ENCODE measurements around the gene SLC9C2.

SLC9C2 gene

DNA sequence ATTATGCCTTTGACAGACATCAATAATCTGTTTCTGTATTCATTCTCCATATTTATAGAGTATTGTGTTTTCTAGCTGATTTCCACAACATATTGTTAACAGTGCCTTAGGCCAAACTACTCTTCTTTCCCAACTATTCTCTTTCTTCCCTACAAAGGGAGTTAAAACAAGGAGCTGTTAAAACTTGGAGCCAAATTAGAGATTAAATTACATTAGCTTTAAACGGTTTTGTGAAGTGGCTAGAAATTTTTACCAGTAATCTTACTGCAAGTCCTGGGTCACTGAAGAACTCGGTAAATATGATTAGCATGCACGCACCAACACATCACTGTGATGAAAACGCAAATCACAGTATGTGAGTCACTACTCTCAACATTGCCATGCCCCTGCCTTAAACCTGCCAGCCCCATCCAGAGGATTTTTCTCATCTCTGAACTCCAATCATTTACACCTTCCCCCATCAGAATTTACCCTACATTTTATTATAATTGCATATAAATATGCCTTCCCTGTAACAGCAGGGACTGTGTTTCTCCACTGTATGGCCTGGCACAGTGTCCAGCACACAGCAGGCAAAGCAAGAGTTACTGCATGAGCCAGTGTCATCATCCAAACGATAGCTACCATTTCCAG, 127.2 kb downstream of the SLC9C2 start:
- TF ChIP-seq SIN3A (IDR thresholded peaks at IDR 0.05; ENCODE audit: borderline replicate concordance, insufficient read depth, low read length): no peak
- TF ChIP-seq, protein P1, sequence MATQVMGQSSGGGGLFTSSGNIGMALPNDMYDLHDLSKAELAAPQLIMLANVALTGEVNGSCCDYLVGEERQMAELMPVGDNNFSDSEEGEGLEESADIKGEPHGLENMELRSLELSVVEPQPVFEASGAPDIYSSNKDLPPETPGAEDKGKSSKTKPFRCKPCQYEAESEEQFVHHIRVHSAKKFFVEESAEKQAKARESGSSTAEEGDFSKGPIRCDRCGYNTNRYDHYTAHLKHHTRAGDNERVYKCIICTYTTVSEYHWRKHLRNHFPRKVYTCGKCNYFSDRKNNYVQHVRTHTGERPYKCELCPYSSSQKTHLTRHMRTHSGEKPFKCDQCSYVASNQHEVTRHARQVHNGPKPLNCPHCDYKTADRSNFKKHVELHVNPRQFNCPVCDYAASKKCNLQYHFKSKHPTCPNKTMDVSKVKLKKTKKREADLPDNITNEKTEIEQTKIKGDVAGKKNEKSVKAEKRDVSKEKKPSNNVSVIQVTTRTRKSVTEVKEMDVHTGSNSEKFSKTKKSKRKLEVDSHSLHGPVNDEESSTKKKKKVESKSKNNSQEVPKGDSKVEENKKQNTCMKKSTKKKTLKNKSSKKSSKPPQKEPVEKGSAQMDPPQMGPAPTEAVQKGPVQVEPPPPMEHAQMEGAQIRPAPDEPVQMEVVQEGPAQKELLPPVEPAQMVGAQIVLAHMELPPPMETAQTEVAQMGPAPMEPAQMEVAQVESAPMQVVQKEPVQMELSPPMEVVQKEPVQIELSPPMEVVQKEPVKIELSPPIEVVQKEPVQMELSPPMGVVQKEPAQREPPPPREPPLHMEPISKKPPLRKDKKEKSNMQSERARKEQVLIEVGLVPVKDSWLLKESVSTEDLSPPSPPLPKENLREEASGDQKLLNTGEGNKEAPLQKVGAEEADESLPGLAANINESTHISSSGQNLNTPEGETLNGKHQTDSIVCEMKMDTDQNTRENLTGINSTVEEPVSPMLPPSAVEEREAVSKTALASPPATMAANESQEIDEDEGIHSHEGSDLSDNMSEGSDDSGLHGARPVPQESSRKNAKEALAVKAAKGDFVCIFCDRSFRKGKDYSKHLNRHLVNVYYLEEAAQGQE (IDR thresholded peaks at IDR 0.05; ENCODE audit: insufficient read depth in 1 of 2, low read depth in 2 of 2, low read length in 2 of 2): no peak
- TF ChIP-seq FOXP2 (optimal IDR thresholded peaks at IDR 0.05; ENCODE audit: borderline replicate concordance, extremely low read depth, extremely low read length, insufficient read depth): no peak
- no peak for TF ChIP-seq TAF1 (IDR thresholded peaks at IDR 0.05; ENCODE audit: borderline replicate concordance, insufficient read depth, low read length)
- TF ChIP-seq POLR2AphosphoS5 (IDR thresholded peaks at IDR 0.05; ENCODE audit: low read depth, low read length): no peak

DNA sequence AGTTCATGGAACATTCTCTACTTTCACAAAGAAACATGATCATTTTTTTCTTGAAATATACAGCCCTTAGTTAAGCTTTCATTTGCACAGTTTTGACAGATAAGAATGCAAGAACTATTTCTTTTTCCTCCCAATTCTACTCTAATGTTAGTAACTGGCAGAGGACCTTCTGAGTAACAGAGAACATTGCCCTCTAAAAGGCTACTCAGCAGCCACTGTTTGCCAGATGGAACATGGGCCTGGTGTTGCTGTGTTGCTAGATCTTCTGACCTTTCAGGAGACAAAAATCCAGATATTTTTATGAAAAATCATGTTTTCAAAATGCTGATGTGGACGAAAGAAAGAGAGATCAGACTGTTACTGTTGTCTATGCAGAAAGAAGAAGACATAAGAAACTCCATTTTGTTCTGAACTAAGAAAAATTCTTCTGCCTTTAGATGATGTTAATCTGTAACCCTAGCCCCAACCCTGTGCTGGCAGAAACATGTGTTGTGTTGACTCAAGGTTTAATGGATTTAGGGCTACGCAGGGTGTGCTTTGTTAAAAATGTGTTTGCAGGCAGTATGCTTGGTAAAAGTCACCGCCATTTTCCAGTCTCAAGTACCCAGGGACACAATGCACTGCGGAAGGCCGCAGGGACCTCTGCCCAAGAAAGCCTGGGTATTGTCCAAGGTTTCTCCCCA, 128.6 kb downstream of the SLC9C2 start:
- no peak for TF ChIP-seq SIN3A (IDR thresholded peaks at IDR 0.05; ENCODE audit: borderline replicate concordance, insufficient read depth, low read length)

DNA sequence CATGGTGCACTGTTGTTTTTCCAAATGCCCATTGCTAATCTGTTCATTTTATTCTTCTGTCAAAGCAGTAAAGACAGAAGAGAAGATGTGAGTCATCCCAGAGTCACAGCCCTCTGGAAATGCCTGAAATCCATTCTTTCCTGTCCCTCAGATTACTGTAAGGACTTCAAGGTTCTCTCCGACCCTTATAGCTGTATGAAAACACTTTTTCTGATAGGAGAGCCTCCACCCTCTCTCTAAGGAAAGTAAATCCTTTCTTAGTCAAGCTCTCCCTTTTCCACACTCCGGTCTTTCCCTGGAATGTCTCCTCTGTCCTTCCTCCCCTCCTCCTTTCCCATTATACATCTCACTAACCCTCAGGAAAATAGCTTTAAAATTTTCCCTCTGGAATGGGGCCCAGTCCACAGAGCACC, 129.3 kb downstream of the SLC9C2 start:
- TF ChIP-seq, protein P1 (IDR thresholded peaks at IDR 0.05; ENCODE audit: insufficient read depth in 1 of 2, low read depth in 2 of 2, low read length in 2 of 2): no peak
- TF ChIP-seq TAF1 (IDR thresholded peaks at IDR 0.05; ENCODE audit: borderline replicate concordance, insufficient read depth, low read length) (no peak), FOXP2 (optimal IDR thresholded peaks at IDR 0.05; ENCODE audit: borderline replicate concordance, extremely low read depth, extremely low read length, insufficient read depth) (no peak)

DNA sequence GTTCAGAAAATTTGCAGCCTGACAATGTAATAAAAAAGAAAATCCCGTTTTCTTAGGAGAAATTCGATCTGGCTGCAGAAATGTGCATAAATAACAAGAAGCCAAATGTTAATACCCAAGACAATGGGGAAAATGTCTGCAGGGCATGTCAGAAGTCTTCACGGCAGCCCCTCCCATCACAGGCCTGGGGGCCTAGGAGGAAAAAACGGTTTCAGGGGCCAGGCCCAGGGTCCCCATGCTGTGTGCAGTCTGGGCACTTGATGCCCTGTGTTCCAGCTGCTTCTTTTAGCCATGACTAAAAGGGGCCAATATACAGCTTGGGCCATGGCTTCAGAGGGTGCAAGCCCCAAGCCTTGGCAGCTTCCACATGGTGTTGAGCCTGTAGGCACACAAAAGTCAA, 132.3 kb downstream of the SLC9C2 start:
- TF ChIP-seq, protein P1 (IDR thresholded peaks at IDR 0.05; ENCODE audit: insufficient read depth in 1 of 2, low read depth in 2 of 2, low read length in 2 of 2): no peak
- TF ChIP-seq TAF1 (IDR thresholded peaks at IDR 0.05; ENCODE audit: borderline replicate concordance, insufficient read depth, low read length) (no peak), POLR2AphosphoS5 (IDR thresholded peaks at IDR 0.05; ENCODE audit: low read depth, low read length) (no peak), SIN3A (IDR thresholded peaks at IDR 0.05; ENCODE audit: borderline replicate concordance, insufficient read depth, low read length) (no peak), FOXP2 (optimal IDR thresholded peaks at IDR 0.05; ENCODE audit: borderline replicate concordance, extremely low read depth, extremely low read length, insufficient read depth) (no peak)

DNA sequence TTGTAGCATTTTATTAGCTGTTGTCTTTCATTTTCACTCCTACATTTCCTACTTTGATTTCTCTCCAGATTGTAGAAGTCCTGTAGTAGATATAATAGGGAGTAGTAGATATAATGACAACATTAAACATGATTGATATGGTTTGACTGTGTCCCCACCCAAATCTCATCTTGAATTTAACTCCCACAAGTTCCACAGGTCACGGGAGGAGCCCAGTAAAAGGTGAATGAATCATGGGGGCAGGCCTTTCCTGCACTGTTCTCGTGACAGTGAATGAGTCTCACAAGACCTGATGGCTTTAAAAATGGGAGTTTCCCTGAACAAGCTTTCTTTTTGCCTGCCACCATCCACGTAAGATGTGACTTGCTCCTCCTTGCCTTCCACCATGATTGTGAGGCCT, 133.2 kb downstream of the SLC9C2 start:
- no peak for TF ChIP-seq POLR2AphosphoS5 (IDR thresholded peaks at IDR 0.05; ENCODE audit: low read depth, low read length)
- no peak for TF ChIP-seq SIN3A (IDR thresholded peaks at IDR 0.05; ENCODE audit: borderline replicate concordance, insufficient read depth, low read length)
- no peak for TF ChIP-seq FOXP2 (optimal IDR thresholded peaks at IDR 0.05; ENCODE audit: borderline replicate concordance, extremely low read depth, extremely low read length, insufficient read depth)
- no peak for TF ChIP-seq TAF1 (IDR thresholded peaks at IDR 0.05; ENCODE audit: borderline replicate concordance, insufficient read depth, low read length)
- TF ChIP-seq, protein P1 (IDR thresholded peaks at IDR 0.05; ENCODE audit: insufficient read depth in 1 of 2, low read depth in 2 of 2, low read length in 2 of 2): no peak

Measured in PFSK-1 (cell line).